ENCODE data around the gene TMEM101.
A peak's percentile ranks its signal among the peaks of the same experiment; 100 is the strongest.
"Not testable (repeated sequence)": the region's sequence is repeated elsewhere in the genome, so short reads cannot be mapped to it uniquely, and the experiment has no call there.

The TMEM101 gene

DNA sequence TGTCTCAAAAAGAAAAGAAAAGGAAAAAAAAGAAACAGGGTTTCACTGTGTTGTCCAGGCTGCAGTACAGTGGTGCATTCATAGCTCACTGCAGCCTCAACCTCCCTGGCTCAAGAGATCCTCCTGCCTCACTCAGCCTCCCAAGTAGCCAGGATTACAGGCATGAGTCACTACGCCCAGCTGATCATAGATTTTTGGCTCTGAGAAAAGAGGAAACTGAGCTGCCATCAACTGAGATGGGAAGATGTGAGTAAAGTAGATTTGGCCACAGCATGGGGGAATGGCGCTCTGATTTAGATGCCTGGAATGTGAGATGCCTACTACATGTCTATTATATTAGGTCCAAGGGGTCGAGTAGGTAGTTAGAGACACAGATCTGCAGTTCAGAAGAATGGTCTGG, 16.2 kb downstream of the TMEM101 start:
- H3K36me3 Mint-ChIP-seq (ENCODE audit: low read depth): no peaks in the 10 kb centered on the region
- H3K4me3 Mint-ChIP-seq: no peak overlapping the region
- peaks cover 6% of the 10 kb centered on the region for H3K4me1 Mint-ChIP-seq (ENCODE audit: low read depth)
- no peak overlapping the region for H3K27ac Mint-ChIP-seq
- no peaks in the 10 kb centered on the region for H3K9me3 Mint-ChIP-seq
- peaks cover 25% of the 10 kb centered on the region for H3K27me3 Mint-ChIP-seq

- H3K27me3 Mint-ChIP-seq: peaks cover 25% of the 10 kb centered on the region
- not testable (repeated sequence) for H3K27ac Mint-ChIP-seq; H3K4me1 Mint-ChIP-seq (ENCODE audit: low read depth); H3K4me3 Mint-ChIP-seq; H3K9me3 Mint-ChIP-seq; H3K36me3 Mint-ChIP-seq (ENCODE audit: low read depth)
Observed at GRCh38 chr17:43997180-43997579, 17.6 kb downstream of the TMEM101 start.

DNA sequence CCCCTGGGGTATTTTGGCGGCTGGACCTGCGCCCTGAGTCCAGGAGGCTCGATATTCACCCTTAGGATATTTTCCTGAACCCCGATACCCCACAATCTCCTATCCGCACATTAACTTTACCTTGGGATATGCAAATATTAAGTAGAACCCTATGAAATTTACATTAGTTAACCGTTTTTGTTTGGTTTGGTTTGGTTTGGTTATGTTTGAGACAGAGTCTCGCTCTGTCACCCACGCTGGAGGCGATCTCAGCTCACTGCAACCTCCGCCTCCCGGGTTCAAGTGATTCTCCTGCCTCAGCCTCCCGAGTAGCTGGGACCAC, 19.7 kb downstream of the TMEM101 start:
- H3K4me3 Mint-ChIP-seq: no peak overlapping the region
- peaks cover 6% of the 10 kb centered on the region for H3K4me1 Mint-ChIP-seq (ENCODE audit: low read depth)
- H3K9me3 Mint-ChIP-seq: no peaks in the 10 kb centered on the region
- no peak overlapping the region for H3K27ac Mint-ChIP-seq
- no peaks in the 10 kb centered on the region for H3K36me3 Mint-ChIP-seq (ENCODE audit: low read depth)
- peaks cover 20% of the 10 kb centered on the region for H3K27me3 Mint-ChIP-seq

- H3K27me3 Mint-ChIP-seq: peaks cover 20% of the 10 kb centered on the region
- peaks cover 6% of the 10 kb centered on the region for H3K4me1 Mint-ChIP-seq (ENCODE audit: low read depth)
- H3K4me3 Mint-ChIP-seq: no peak overlapping the region
- no peaks in the 10 kb centered on the region for H3K9me3 Mint-ChIP-seq
- no peak overlapping the region for H3K27ac Mint-ChIP-seq
- no peaks in the 10 kb centered on the region for H3K36me3 Mint-ChIP-seq (ENCODE audit: low read depth)
Observed at GRCh38 chr17:43994272-43995149, 20.3 kb downstream of the TMEM101 start.

DNA sequence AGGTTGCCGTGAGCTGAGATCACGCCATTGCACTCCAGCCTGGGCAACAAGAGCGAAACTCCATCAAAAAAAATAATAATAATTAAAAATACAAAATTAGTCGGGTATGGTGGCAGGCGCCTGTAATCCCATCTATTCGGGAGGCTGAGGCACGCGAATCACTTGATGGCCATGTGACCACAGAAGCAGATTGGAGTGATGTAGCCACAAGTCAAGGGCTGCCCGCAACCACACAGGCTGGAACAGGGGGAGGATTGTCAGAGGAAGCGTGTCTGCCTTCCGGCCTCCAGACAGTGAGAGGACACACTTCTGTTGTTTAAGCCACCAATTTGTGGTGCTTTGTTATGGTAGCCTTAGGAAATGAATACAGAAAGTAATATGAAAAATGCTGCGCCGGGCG, 22.1 kb downstream of the TMEM101 start:
- Mint-ChIP-seq H3K4me1 (ENCODE audit: low read depth) (peaks cover 6% of the 10 kb centered on the region), H3K27me3 (peaks cover 18% of the 10 kb centered on the region), H3K4me3 (no peak overlapping the region), H3K36me3 (ENCODE audit: low read depth) (no peaks in the 10 kb centered on the region), H3K27ac (no peak overlapping the region), H3K9me3 (no peaks in the 10 kb centered on the region)

- H3K36me3 Mint-ChIP-seq (ENCODE audit: low read depth): no peaks in the 10 kb centered on the region
- H3K9me3 Mint-ChIP-seq: no peaks in the 10 kb centered on the region
- H3K27ac Mint-ChIP-seq: no peak overlapping the region
- no peak overlapping the region for H3K4me3 Mint-ChIP-seq
- H3K4me1 Mint-ChIP-seq (ENCODE audit: low read depth): no peaks in the 10 kb centered on the region
- H3K27me3 Mint-ChIP-seq: peaks cover 25% of the 10 kb centered on the region
Observed at GRCh38 chr17:43988301-43988700, 26.5 kb downstream of the TMEM101 start.

GRCh38 chr17:43987131-43988021, 27.4 kb downstream of the TMEM101 start:
- Mint-ChIP-seq H3K36me3 (ENCODE audit: low read depth) (no peaks in the 10 kb centered on the region), H3K27me3 (peaks cover 33% of the 10 kb centered on the region), H3K4me3 (no peak overlapping the region), H3K27ac (no peak overlapping the region), H3K4me1 (ENCODE audit: low read depth) (no peaks in the 10 kb centered on the region), H3K9me3 (no peaks in the 10 kb centered on the region)

GRCh38 chr17:43986225-43986981, 28.4 kb downstream of the TMEM101 start:
- no peak overlapping the region for H3K27ac Mint-ChIP-seq
- no peak overlapping the region for H3K4me3 Mint-ChIP-seq
- no peaks in the 10 kb centered on the region for H3K36me3 Mint-ChIP-seq (ENCODE audit: low read depth)
- H3K27me3 Mint-ChIP-seq: peaks cover 42% of the 10 kb centered on the region
- no peaks in the 10 kb centered on the region for H3K4me1 Mint-ChIP-seq (ENCODE audit: low read depth)
- no peaks in the 10 kb centered on the region for H3K9me3 Mint-ChIP-seq

- H3K27ac Mint-ChIP-seq: no peak overlapping the region
- no peaks in the 10 kb centered on the region for H3K4me1 Mint-ChIP-seq (ENCODE audit: low read depth)
- no peaks in the 10 kb centered on the region for H3K9me3 Mint-ChIP-seq
- no peak overlapping the region for H3K4me3 Mint-ChIP-seq
- peaks cover 46% of the 10 kb centered on the region for H3K27me3 Mint-ChIP-seq
- H3K36me3 Mint-ChIP-seq (ENCODE audit: low read depth): no peaks in the 10 kb centered on the region
Observed at GRCh38 chr17:43984521-43984920, 30.2 kb downstream of the TMEM101 start.

- H3K4me1 Mint-ChIP-seq (ENCODE audit: low read depth): no peaks in the 10 kb centered on the region
- H3K27me3 Mint-ChIP-seq: peaks cover 48% of the 10 kb centered on the region
- H3K27ac Mint-ChIP-seq: no peak overlapping the region
- H3K4me3 Mint-ChIP-seq: no peak overlapping the region
- no peaks in the 10 kb centered on the region for H3K36me3 Mint-ChIP-seq (ENCODE audit: low read depth)
- no peaks in the 10 kb centered on the region for H3K9me3 Mint-ChIP-seq
Observed at GRCh38 chr17:43983515-43984411, 31.0 kb downstream of the TMEM101 start.

DNA sequence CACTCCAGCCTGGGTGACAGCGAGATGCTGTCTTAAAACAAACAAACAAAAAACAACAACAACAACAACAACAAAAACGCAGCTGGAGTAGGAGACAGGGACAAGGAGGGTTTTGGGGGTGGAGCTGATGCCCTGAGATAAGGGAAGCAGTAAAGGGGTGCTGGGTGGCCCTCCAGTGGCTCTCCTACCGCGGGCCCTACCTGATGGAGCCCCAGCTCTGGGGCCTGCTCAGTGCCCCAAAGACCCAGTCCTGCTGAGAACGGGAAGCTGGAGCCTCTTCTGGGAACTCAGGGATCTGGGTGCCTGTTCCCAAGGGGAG, 31.6 kb downstream of the TMEM101 start:
- Mint-ChIP-seq H3K4me1 (ENCODE audit: low read depth) (no peaks in the 10 kb centered on the region), H3K9me3 (no peaks in the 10 kb centered on the region), H3K4me3 (peak overlapping the region; percentile 37), H3K36me3 (ENCODE audit: low read depth) (no peaks in the 10 kb centered on the region), H3K27me3 (peaks cover 52% of the 10 kb centered on the region), H3K27ac (no peak overlapping the region)

- Mint-ChIP-seq H3K4me3 (no peak overlapping the region), H3K27ac (no peak overlapping the region), H3K36me3 (ENCODE audit: low read depth) (no peaks in the 10 kb centered on the region), H3K27me3 (peaks cover 46% of the 10 kb centered on the region), H3K4me1 (ENCODE audit: low read depth) (no peaks in the 10 kb centered on the region), H3K9me3 (no peaks in the 10 kb centered on the region)
Observed at GRCh38 chr17:43982171-43982570, 32.6 kb downstream of the TMEM101 start.

GRCh38 chr17:43979671-43980070, 35.1 kb downstream of the TMEM101 start:
- no peak overlapping the region for H3K4me3 Mint-ChIP-seq
- no peaks in the 10 kb centered on the region for H3K36me3 Mint-ChIP-seq (ENCODE audit: low read depth)
- H3K4me1 Mint-ChIP-seq (ENCODE audit: low read depth): no peaks in the 10 kb centered on the region
- no peak overlapping the region for H3K27ac Mint-ChIP-seq
- H3K9me3 Mint-ChIP-seq: no peaks in the 10 kb centered on the region
- peaks cover 34% of the 10 kb centered on the region for H3K27me3 Mint-ChIP-seq

- Mint-ChIP-seq H3K9me3 (no peaks in the 10 kb centered on the region), H3K4me3 (no peak overlapping the region), H3K27ac (no peak overlapping the region), H3K4me1 (ENCODE audit: low read depth) (no peaks in the 10 kb centered on the region), H3K27me3 (peaks cover 33% of the 10 kb centered on the region), H3K36me3 (ENCODE audit: low read depth) (no peaks in the 10 kb centered on the region)
Observed at GRCh38 chr17:43979011-43979410, 35.8 kb downstream of the TMEM101 start.
